ENCODE data around the gene NLRP3. TPM values are rescaled to one million over a fixed set of nuclear protein-coding genes. Genes with fewer than 3 reads are reported as not detected.

The NLRP3 gene
- total RNA-seq, 4 donors from 2014 or later = 0.29 to 0.56 (median 0.47) TPM

DNA sequence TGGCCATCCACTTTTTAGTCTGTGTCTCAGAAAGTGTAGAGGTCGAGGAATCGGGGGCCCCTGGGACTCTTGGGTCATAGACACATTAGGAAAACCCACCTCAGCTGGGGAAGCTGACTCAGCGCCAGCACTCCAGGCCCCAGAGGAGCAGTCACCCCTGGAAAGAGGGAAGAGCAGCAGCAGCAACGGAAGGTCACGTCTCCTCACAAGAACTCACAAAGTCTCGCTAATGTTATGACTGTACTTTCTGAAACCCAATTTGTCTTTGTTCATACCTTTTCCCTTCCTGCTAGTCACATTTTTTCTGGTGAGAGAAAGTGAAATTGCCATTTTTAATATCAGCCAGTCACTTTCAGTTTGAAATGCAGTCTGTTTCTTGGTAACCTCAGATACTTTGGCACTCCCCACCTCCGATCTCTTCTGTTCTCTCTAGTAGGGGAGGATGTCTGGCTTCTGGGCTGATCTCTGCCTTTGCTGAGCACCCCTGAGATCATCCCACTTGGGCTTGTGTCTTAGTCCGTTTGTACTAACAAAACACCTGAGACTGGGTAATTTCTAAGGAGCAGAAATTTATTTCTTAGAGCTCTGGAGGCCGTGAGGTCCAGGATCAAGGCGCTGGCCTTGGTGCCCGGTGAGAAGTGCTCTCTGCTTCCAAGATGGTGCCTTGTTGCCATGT, 6.0 kb upstream of the NLRP3 start:
- no peaks in the 10 kb centered on the region for H3K27me3 ChIP-seq
- H3K4me1 ChIP-seq = no peaks in the 10 kb centered on the region
- DNase-seq (no peak), ATAC-seq (no peak)
- TF ChIP-seq CTCF (IDR thresholded peaks at IDR 0.05 in 4 of 5, conservative IDR thresholded peaks at IDR 0.05 in 1 of 5) = no peak
- no peak for TF ChIP-seq POLR2A (IDR thresholded peaks at IDR 0.05)
- intact Hi-C loops (cut with DNase I; ENCODE audit: low total_unique reads) (no loop called here), in situ Hi-C loops (cut with MboI; ENCODE audit: low sequenced_read_pairs in 4 of 4) (no loop called here)
- H3K27ac ChIP-seq = no peak overlapping the region
- no peaks in the 10 kb centered on the region for H3K9me3 ChIP-seq
- H3K4me3 ChIP-seq = no peak overlapping the region
- no peaks in the 10 kb centered on the region for H3K36me3 ChIP-seq

GRCh38 chr1:247411621-247412327, 4.2 kb upstream of the NLRP3 start:
- Histone ChIP-seq H3K27ac (no peak overlapping the region), H3K27me3 (no peaks in the 10 kb centered on the region), H3K4me3 (no peak overlapping the region), H3K4me1 (no peaks in the 10 kb centered on the region), H3K9me3 (no peaks in the 10 kb centered on the region), H3K36me3 (no peaks in the 10 kb centered on the region)
- no peak for TF ChIP-seq CTCF (IDR thresholded peaks at IDR 0.05 in 4 of 5, conservative IDR thresholded peaks at IDR 0.05 in 1 of 5)
- TF ChIP-seq POLR2A (IDR thresholded peaks at IDR 0.05) = no peak
- ATAC-seq (no peak), DNase-seq (peak in 1 of 2 donors; percentile 24)
- in situ Hi-C loops (cut with MboI; ENCODE audit: low sequenced_read_pairs in 4 of 4) (no loop called here), intact Hi-C loops (cut with DNase I; ENCODE audit: low total_unique reads) (no loop called here)

DNA sequence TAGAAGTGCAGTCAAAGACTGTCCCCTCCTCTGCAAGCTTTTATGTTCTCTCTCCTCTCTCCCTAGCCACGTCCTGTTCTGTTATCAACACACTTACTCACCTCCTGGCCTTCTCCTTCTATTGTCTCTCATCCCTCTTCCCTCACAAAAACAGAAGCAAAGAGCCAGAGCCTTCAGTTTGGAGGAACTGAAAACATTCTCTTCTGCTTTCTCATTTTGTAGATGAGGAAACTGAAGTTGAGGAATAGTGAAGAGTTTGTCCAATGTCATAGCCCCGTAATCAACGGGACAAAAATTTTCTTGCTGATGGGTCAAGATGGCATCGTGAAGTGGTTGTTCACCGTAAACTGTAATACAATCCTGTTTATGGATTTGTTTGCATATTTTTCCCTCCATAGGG, 1.9 kb downstream of the NLRP3 start:
- Histone ChIP-seq H3K4me1 (no peaks in the 10 kb centered on the region), H3K36me3 (no peaks in the 10 kb centered on the region), H3K4me3 (no peak overlapping the region), H3K27me3 (no peaks in the 10 kb centered on the region), H3K9me3 (no peaks in the 10 kb centered on the region), H3K27ac (no peak overlapping the region)
- TF ChIP-seq POLR2A (IDR thresholded peaks at IDR 0.05) = no peak
- no peak for TF ChIP-seq CTCF (IDR thresholded peaks at IDR 0.05 in 4 of 5, conservative IDR thresholded peaks at IDR 0.05 in 1 of 5)
- intact Hi-C loops (cut with DNase I; ENCODE audit: low total_unique reads) (no loop called here), in situ Hi-C loops (cut with MboI; ENCODE audit: low sequenced_read_pairs in 4 of 4) (no loop called here)
- DNase-seq = no peak
- ATAC-seq = no peak

DNA sequence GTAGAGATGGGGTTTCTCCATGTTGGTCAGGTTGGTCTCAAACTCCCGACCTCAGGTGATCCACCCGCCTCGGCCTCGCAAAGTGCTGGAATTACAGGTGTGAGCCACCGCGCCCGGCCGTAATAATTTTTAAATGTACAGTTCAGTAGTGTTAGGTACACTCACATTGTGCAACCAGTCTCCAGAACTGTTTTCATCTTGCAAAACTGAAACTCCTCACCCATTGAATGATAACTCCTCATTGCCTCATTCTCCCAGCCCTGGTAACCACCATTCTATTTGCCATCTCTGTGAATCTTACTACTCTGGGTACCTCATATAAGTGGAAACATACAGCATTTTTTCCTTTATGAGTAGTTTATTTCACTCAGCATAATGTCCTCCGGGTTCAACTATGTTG, 3.4 kb downstream of the NLRP3 start:
- Histone ChIP-seq H3K27ac (no peak overlapping the region), H3K27me3 (no peaks in the 10 kb centered on the region), H3K36me3 (no peaks in the 10 kb centered on the region), H3K4me1 (no peaks in the 10 kb centered on the region), H3K4me3 (no peak overlapping the region), H3K9me3 (no peaks in the 10 kb centered on the region)
- in situ Hi-C loops (cut with MboI; ENCODE audit: low sequenced_read_pairs in 4 of 4) (no loop called here), intact Hi-C loops (cut with DNase I; ENCODE audit: low total_unique reads) (no loop called here)
- no peak for TF ChIP-seq CTCF (IDR thresholded peaks at IDR 0.05 in 4 of 5, conservative IDR thresholded peaks at IDR 0.05 in 1 of 5)
- ATAC-seq (no peak), DNase-seq (no peak)
